Endothelial cell (in vitro differentiated cells): ENCODE results near the gene GNPDA1. TPM values are rescaled to one million over a fixed set of nuclear protein-coding genes. Genes with fewer than 3 reads are reported as not detected.

Experiments
- DNase-seq: peaks from one replicate; pipeline ENCODE4 v3.0.0; 2021; ENCODE audit warnings: low spot score
- H3K27ac Mint-ChIP-seq: one replicate; pipeline ENCODE4 v1.8.0; 2021; ENCODE audit warnings: mixed read lengths, inconsistent platforms; ENCODE audit not compliant: unreplicated experiment
- H3K27me3 Mint-ChIP-seq: one replicate; pipeline ENCODE4 v1.8.0; 2021; ENCODE audit warnings: mild to moderate bottlenecking, moderate library complexity, mixed read lengths, inconsistent platforms; ENCODE audit not compliant: unreplicated experiment
- H3K36me3 Mint-ChIP-seq: one replicate; pipeline ENCODE4 v1.8.0; 2021; ENCODE audit warnings: mild to moderate bottlenecking, low read depth, mixed read lengths, inconsistent platforms; ENCODE audit not compliant: unreplicated experiment
- H3K4me1 Mint-ChIP-seq: one replicate; pipeline ENCODE4 v1.8.0; 2021; ENCODE audit warnings: mild to moderate bottlenecking, mixed read lengths, inconsistent platforms; ENCODE audit not compliant: unreplicated experiment
- H3K4me3 Mint-ChIP-seq: one replicate; pipeline ENCODE4 v1.8.0; 2021; ENCODE audit warnings: mild to moderate bottlenecking, mixed read lengths, inconsistent platforms; ENCODE audit not compliant: unreplicated experiment
- H3K9me3 Mint-ChIP-seq: one replicate; pipeline ENCODE4 v1.8.0; 2021; ENCODE audit warnings: mixed read lengths, inconsistent platforms; ENCODE audit not compliant: unreplicated experiment
- CTCF ChIP-seq: fragments of 200-600 bp; sonication (generic); IDR thresholded peaks from one replicate; pipeline ENCODE4 v1.5.0; 2021; ENCODE audit warnings: antibody characterized with exemption; ENCODE audit not compliant: unreplicated experiment
- long read RNA-seq: library from polyadenylated mRNA; unstranded; transcript quantifications from one replicate; pipeline ENCODE4 v2.0.0, GENCODE V29; 2020; ENCODE audit not compliant: unreplicated experiment
- total RNA-seq: library from RNA; stranded (reverse); fragmentation: NEBNext Ultra II Directional; extraction: Animal tissue kit (Norgen Biotek cat#: 25700); gene quantifications from one replicate; pipeline ENCODE4 v1.2.1, GENCODE V29; 2021; ENCODE audit not compliant: unreplicated experiment

The GNPDA1 gene
- 59.5 TPM for total RNA-seq
- long read RNA-seq, transcript GNPDA1-201 (7 exons, 2,273 nt), result major isoform, 48 of 58 reads
- long read RNA-seq, partial matches to known transcripts, result 2 of 58 reads
- long read RNA-seq, other reads (novel, unspliced or antisense), result 2 of 58 reads

- DNase-seq, result peak; percentile 80
- no peaks in the 10 kb centered on the region for H3K27me3 Mint-ChIP-seq
- H3K4me1 Mint-ChIP-seq, result peaks cover 16% of the 10 kb centered on the region
- peak within 1 kb of the TSS; percentile 64 for H3K27ac Mint-ChIP-seq
- peaks cover 3% of the 10 kb centered on the region for H3K36me3 Mint-ChIP-seq
- H3K9me3 Mint-ChIP-seq, result no peaks in the 10 kb centered on the region
- peak within 1 kb of the TSS; percentile 89 for H3K4me3 Mint-ChIP-seq
- no peak for TF ChIP-seq CTCF
Measured at GRCh38 chr5:142012792-142013388, at the start of gene GNPDA1. Gene GNPDA1 (minus strand): TSS chr5:142013027. CDS start chr5:142012035, 992 bp downstream.

DNA sequence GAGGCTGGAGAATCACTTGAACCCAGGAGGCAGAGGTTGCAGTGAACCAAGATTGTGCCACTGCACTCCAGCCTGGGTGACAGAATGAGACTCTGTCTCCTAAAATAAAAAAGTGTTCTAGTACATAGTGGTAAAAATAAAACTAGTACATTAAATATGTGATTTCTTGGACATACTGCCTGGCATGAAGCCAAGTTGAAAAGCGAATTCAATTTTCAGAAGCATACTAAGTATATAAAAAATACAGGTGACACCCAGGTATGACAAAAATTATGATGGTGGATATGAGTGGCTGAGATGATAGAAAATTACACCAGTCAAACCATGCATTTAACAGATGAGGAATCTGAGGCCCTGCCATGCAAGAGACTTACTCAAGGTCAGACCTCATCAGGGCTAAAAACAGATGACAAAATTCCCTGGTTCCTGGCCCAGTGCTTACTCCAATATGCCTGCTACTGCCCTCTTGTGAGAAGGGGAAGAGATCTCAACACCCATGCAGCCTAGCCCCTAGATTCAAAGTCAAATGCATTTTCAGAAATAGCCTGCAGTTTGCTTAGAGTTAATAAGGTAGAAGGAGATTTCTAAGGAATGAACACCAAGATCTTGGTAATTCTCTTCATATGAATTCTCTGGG lies 46.6 kb upstream of the GNPDA1 start:
- H3K4me3 Mint-ChIP-seq, result no peak overlapping the region
- H3K4me1 Mint-ChIP-seq, result peaks cover 6% of the 10 kb centered on the region
- H3K36me3 Mint-ChIP-seq, result no peaks in the 10 kb centered on the region
- peaks cover 10% of the 10 kb centered on the region for H3K27me3 Mint-ChIP-seq
- no peak overlapping the region for H3K27ac Mint-ChIP-seq
- no peak for DNase-seq
- H3K9me3 Mint-ChIP-seq, result no peaks in the 10 kb centered on the region
- no peak for TF ChIP-seq CTCF

DNA sequence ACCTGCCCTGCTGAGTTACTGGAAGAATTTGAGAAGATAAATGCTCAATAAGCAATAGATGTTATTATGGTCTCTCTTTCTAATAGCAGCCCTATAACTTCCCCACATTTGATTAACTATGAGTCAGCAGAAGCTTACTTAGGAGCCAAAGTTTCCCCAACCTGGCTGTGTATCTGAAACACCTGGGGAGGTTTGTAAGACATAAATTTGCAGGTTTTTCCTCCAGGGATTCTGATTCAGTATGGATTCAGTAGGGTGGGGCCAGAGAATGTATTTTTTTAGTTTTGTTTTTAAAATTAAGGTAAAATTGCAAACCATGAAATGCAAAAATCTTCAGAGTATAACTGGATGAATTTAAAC lies 44.9 kb upstream of the GNPDA1 start:
- H3K9me3 Mint-ChIP-seq, result no peaks in the 10 kb centered on the region
- H3K4me3 Mint-ChIP-seq, result no peak overlapping the region
- no peaks in the 10 kb centered on the region for H3K36me3 Mint-ChIP-seq
- H3K27me3 Mint-ChIP-seq, result peaks cover 9% of the 10 kb centered on the region
- H3K27ac Mint-ChIP-seq, result no peak overlapping the region
- no peak for DNase-seq
- peaks cover 4% of the 10 kb centered on the region for H3K4me1 Mint-ChIP-seq
- TF ChIP-seq CTCF, result no peak

DNA sequence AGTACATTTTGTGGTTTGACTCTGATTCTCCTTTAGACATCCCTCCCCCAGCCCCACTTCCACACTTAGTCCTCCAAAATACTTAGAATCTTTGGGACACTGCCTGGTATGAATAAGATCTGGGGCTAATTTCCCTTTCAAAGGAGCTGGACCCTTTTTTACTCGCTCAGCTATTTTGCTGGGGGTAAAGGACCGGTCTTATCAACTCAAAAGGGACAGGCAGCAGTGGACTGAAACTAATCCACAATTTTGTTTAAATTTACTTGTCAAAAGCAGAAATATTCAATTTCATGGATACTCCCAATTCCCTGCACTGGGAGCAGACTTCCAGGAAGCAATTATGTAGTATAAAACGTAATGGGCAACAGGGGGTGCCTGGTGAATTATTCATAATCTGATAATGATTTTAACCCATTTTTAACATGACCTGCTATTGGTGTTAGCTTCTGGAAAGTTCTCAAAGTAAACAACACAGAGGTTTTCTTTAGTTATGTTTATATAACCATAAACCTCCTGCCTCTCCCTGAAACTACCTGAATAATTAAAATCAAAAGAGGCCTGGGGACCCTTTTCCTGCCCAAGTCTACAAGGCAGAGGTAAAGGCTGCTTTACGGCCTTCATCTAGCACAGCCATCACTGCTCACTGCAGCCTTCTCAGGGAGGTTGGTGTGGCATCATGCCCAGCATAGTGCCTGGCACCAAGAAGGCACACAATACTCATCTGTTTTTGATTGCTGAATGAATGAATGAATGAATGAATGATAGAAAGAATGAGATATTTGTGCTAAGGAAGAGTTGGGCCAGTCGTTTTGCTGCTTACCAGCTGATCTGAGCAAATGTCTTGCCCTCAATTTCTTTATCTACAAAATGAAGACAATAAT lies 44.2 kb upstream of the GNPDA1 start:
- no peak for TF ChIP-seq CTCF
- Mint-ChIP-seq H3K4me3 (no peak overlapping the region), H3K27me3 (peaks cover 9% of the 10 kb centered on the region), H3K4me1 (peaks cover 4% of the 10 kb centered on the region), H3K9me3 (no peaks in the 10 kb centered on the region), H3K36me3 (no peaks in the 10 kb centered on the region), H3K27ac (no peak overlapping the region)
- DNase-seq, result no peak
